Neural cell (in vitro differentiated cells): Measurements from ENCODE around the gene ERMAP. TPM values are rescaled to one million over a fixed set of nuclear protein-coding genes. Genes with fewer than 3 reads are reported as not detected.

Source experiments
- H2AFZ ChIP-seq: fragments of 200-600, 300-800 bp; sonication (generic), shearing (Covaris generic); 2 replicates; pipeline ENCODE4 v1.6.0; 2014; ENCODE audit warnings: low read depth, mild to moderate bottlenecking, antibody characterized with exemption, low read length, moderate library complexity
- H3F3A ChIP-seq: fragments of 200-600 bp; shearing (Covaris generic); 2 replicates; pipeline ENCODE4 v1.6.1; 2016; ENCODE audit warnings: mild to moderate bottlenecking, moderate library complexity, mixed read lengths, antibody characterized with exemption, low read length; ENCODE audit not compliant: insufficient read depth, poor library complexity, severe bottlenecking
- H3K27ac ChIP-seq: fragments of 200-600, 300-800 bp; sonication (generic), shearing (Covaris generic); 2 replicates; pipeline ENCODE4 v1.5.1; 2014; ENCODE audit warnings: mild to moderate bottlenecking, low read length, moderate library complexity
- H3K27me3 ChIP-seq: fragments of 300-800, 200-600 bp; sonication (generic), shearing (Covaris generic); 2 replicates; pipeline ENCODE4 v1.6.0; 2014; ENCODE audit warnings: mild to moderate bottlenecking, low read depth, low read length, moderate library complexity; ENCODE audit not compliant: insufficient read depth
- H3K36me3 ChIP-seq: fragments of 300-800, 200-600 bp; sonication (generic), shearing (Covaris generic); 2 replicates; pipeline ENCODE4 v1.5.1; 2014; ENCODE audit warnings: mild to moderate bottlenecking, antibody characterized with exemption, low read length, moderate library complexity; ENCODE audit not compliant: insufficient read depth
- H3K4me2 ChIP-seq: fragments of 300-800, 200-600 bp; sonication (generic), shearing (Covaris generic); 2 replicates; pipeline ENCODE4 v1.6.0; 2014; ENCODE audit warnings: mild to moderate bottlenecking, low read length
- H3K4me3 ChIP-seq: fragments of 300-800, 200-600 bp; sonication (generic), shearing (Covaris generic); 2 replicates; pipeline ENCODE4 v1.5.1; 2014; ENCODE audit warnings: mild to moderate bottlenecking, low read length, moderate library complexity
- H3K79me2 ChIP-seq: fragments of 200-600 bp; shearing (Covaris generic); replicated peaks from 2 replicates; pipeline ENCODE4 v1.6.0; 2014; ENCODE audit warnings: mild to moderate bottlenecking, low read length, moderate library complexity; ENCODE audit not compliant: insufficient read depth
- H3K9ac ChIP-seq: fragments of 300-800, 200-600 bp; sonication (generic), shearing (Covaris generic); 2 replicates; pipeline ENCODE4 v1.6.1; 2016; ENCODE audit warnings: mild to moderate bottlenecking, low read length, mixed read lengths
- H3K9me2 ChIP-seq: fragments of 200-600 bp; shearing (Covaris generic); 2 replicates; pipeline ENCODE4 v1.6.1; 2016; ENCODE audit warnings: mild to moderate bottlenecking, low read length, mixed read lengths; ENCODE audit not compliant: insufficient read depth
- H3K9me3 ChIP-seq: fragments of 200-600, 300-800 bp; sonication (generic), shearing (Covaris generic); 2 replicates; pipeline ENCODE4 v1.6.1; 2016; ENCODE audit warnings: mild to moderate bottlenecking, mixed run types, low read length, moderate library complexity, mixed read lengths
- H4K20me1 ChIP-seq: fragments of 200-600 bp; shearing (Covaris generic); 2 replicates; pipeline ENCODE4 v1.6.1; 2016; ENCODE audit warnings: mild to moderate bottlenecking, mixed run types; ENCODE audit not compliant: insufficient read depth
- CTCF ChIP-seq: fragments of 450-650 bp; IDR thresholded peaks from 2 replicates; pipeline ENCODE4 v1.5.1; 2014; ENCODE audit warnings: antibody characterized with exemption, mild to moderate bottlenecking, moderate library complexity; ENCODE audit not compliant: poor library complexity, severe bottlenecking
- EP300 ChIP-seq: fragments of 450-650 bp; conservative IDR thresholded peaks from 2 replicates; pipeline ENCODE4 v1.6.1; 2014; ENCODE audit warnings: antibody characterized with exemption, mild to moderate bottlenecking, moderate library complexity; ENCODE audit not compliant: poor library complexity, severe bottlenecking
- EZH2 ChIP-seq: fragments of 200-600, 300-800 bp; shearing (Covaris generic), sonication (generic); IDR thresholded peaks from 2 replicates; pipeline ENCODE4 v1.6.1; 2014; ENCODE audit warnings: antibody characterized with exemption, low read length, borderline replicate concordance, mild to moderate bottlenecking; ENCODE audit not compliant: insufficient read depth, poor library complexity, severe bottlenecking
- MXI1 ChIP-seq: fragments of 450-650 bp; conservative IDR thresholded peaks from 2 replicates; pipeline ENCODE4 v1.6.1; 2014; ENCODE audit warnings: antibody characterized with exemption, mild to moderate bottlenecking; ENCODE audit not compliant: poor library complexity, severe bottlenecking
- POLR2AphosphoS5 ChIP-seq: IDR thresholded peaks from 2 replicates; pipeline ENCODE4 v1.6.1; 2012
- RAD21 ChIP-seq: fragments of 450-650 bp; conservative IDR thresholded peaks from 2 replicates; pipeline ENCODE4 v1.6.1; 2014; ENCODE audit warnings: antibody characterized with exemption, mild to moderate bottlenecking, moderate library complexity
- REST ChIP-seq: IDR thresholded peaks from 2 replicates; pipeline ENCODE4 v1.6.1; 2012; ENCODE audit warnings: borderline replicate concordance
- SMC3 ChIP-seq: fragments of 450-650 bp; conservative IDR thresholded peaks from 2 replicates; pipeline ENCODE4 v1.6.1; 2014; ENCODE audit warnings: antibody characterized with exemption, mild to moderate bottlenecking, moderate library complexity; ENCODE audit not compliant: poor library complexity
- TAF1 ChIP-seq: IDR thresholded peaks from 2 replicates; pipeline ENCODE4 v1.6.1; 2012; ENCODE audit warnings: low read depth
- polyA plus RNA-seq: library from polyadenylated mRNA; depleted of rRNA; stranded (reverse); fragments of >200 nt; gene quantifications from 2 replicates; pipeline ENCODE4 v1.2.3, GENCODE V29; 2014

ERMAP gene
- polyA plus RNA-seq, 1 donor from 2014 or later, result 10.6 TPM

- no peak overlapping the region for H3K27ac ChIP-seq
- no peak overlapping the region for H3K4me3 ChIP-seq
- peak; percentile 40 for TF ChIP-seq REST
- TF ChIP-seq SMC3, result no peak
- H4K20me1 ChIP-seq, result no peaks in the 10 kb centered on the region
- H3K79me2 ChIP-seq, result no peaks in the 10 kb centered on the region
- no peaks in the 10 kb centered on the region for H3F3A ChIP-seq
- no peaks in the 10 kb centered on the region for H3K36me3 ChIP-seq
- H3K4me2 ChIP-seq, result no peak overlapping the region
- H3K27me3 ChIP-seq, result no peaks in the 10 kb centered on the region
- H3K9ac ChIP-seq, result no peak overlapping the region
- no peaks in the 10 kb centered on the region for H3K9me2 ChIP-seq
- H2AFZ ChIP-seq, result no peak overlapping the region
- H3K9me3 ChIP-seq, result no peaks in the 10 kb centered on the region
Measured at GRCh38 chr1:42877380-42877779, 60.5 kb downstream of the ERMAP start.

GRCh38 chr1:42880384-42880783 lies 63.5 kb downstream of the ERMAP start:
- H3K4me2 ChIP-seq, result no peak overlapping the region
- H3K4me3 ChIP-seq, result no peak overlapping the region
- H3F3A ChIP-seq, result no peaks in the 10 kb centered on the region
- no peaks in the 10 kb centered on the region for H3K27me3 ChIP-seq
- H3K9me3 ChIP-seq, result no peaks in the 10 kb centered on the region
- no peaks in the 10 kb centered on the region for H4K20me1 ChIP-seq
- no peak overlapping the region for H2AFZ ChIP-seq
- no peaks in the 10 kb centered on the region for H3K36me3 ChIP-seq
- H3K79me2 ChIP-seq, result no peaks in the 10 kb centered on the region
- no peak overlapping the region for H3K9ac ChIP-seq
- H3K9me2 ChIP-seq, result no peaks in the 10 kb centered on the region
- no peak overlapping the region for H3K27ac ChIP-seq
- TF ChIP-seq SMC3 (no peak), POLR2AphosphoS5 (no peak), EZH2 (no peak), TAF1 (no peak), MXI1 (no peak), REST (no peak), RAD21 (no peak), EP300 (no peak), CTCF (no peak)
